HG03196 (cell line): Measurements from ENCODE around the gene PSG2.
"Not testable (repeated sequence)": the region's sequence is repeated elsewhere in the genome, so short reads cannot be mapped to it uniquely, and the experiment has no call there.

Experiments used
- ATAC-seq: cut with Tn5 transposase; IDR thresholded peaks from one replicate; pipeline ENCODE4 v1.9.1; 2021; ENCODE audit not compliant: unreplicated experiment

PSG2 gene

DNA sequence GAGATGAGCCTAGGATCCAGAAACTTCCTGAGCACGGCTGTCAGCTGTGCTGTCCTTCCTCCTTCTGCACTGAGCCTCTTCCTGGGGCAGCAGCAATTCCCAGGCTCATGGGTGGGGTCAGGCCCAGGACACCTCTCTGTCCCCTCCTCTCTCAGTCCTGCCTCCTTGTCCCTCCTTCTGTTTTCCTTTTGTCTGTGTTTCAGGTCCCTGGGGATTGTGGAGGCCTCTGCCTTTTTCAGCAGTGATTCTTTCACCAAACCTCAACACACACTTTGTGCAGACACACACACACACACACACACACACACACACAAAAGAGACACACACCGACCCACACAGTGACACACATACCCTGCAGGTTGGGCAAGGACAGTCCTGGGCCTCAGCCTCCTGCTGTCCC is at the start of gene PSG2:
TSS of gene PSG2 (minus strand) at position 101 of the 400 bp plus-strand sequence. CDS start 132 bp downstream, outside the sequence.
- ATAC-seq = not testable (repeated sequence)

DNA sequence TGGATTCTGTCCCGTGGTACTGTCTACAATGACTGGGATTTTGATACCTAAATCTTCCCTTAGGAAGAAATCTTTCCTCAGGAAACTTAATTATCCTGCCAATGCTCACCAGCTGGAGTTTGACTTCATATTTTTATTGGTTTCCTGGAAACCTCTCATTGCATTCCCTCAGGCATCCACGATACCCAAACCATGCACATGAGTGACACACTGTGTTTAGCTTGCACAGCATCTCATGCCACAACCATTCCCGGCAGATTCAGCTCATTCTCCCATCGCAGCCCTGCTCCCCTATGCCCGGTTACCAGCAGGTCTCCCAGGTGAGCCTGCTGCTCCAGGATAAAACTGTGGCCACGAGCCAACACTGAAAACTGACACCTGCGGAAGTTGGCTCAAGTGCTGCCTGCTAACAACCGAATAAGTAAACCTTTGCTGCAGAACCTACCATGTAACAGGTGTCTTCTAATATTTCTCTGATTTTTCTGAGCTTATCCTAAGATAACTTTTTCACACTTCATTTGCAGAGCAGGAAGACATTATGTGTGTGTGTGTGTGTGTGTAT is 48.9 kb upstream of the PSG2 start:
- not testable (repeated sequence) for ATAC-seq

DNA sequence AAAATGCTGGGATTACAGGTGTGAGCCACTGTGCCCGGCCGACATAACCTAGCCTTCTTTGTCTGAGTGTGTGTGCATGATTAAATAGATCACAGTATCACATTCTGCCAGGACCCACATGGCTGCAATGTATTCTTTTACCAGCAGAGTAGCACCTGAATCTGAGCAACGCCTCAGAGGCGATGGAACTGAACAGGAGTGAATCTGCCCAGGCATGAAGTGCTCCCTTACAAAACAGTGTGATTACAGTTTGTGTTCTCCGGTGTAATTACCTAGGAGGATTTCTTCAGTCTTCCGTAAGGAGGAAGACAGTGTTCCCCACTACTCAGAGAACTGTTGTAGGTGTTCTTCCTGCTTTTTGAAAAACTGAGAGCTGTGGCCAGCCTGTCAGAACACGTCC is 46.7 kb upstream of the PSG2 start:
- not testable (repeated sequence) for ATAC-seq

DNA sequence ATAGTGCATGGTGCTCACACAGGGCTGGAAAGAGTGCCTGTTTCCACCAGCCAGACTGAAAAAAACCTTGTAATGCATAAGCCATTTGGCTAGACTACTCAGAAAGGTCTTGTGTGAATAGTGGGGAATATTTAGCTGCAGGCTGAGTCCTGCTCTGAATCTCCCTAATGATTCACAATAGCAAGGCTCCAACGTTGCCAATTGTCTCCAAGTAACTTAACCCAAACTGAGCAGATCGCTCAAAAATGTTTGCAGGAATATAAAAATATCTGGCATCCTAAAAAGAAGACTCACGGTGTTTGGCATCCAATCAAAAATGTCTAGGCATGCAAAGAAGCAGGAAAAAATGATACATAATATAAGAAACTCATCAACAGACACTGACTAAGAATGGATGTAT is 44.8 kb upstream of the PSG2 start:
- not testable (repeated sequence) for ATAC-seq

DNA sequence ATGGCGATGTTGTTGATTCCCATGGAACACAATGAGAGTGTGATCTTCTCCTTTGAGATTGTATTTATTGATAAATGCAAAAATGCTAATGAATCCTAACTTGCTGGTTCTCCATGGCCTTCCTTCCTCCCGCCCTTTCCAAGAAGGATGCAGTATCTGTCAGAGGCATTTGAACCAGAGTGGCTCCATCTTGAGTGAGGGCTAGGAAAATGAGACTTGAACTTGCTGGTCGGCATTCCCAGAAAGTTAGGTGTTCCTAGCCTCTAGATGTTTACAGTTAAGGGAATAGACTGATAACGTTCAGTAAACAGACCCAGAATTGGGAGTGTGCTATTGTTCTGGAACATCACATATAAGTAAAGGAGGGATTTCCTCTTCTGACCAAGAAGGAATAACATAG is 44.2 kb upstream of the PSG2 start:
- ATAC-seq = no peak

DNA sequence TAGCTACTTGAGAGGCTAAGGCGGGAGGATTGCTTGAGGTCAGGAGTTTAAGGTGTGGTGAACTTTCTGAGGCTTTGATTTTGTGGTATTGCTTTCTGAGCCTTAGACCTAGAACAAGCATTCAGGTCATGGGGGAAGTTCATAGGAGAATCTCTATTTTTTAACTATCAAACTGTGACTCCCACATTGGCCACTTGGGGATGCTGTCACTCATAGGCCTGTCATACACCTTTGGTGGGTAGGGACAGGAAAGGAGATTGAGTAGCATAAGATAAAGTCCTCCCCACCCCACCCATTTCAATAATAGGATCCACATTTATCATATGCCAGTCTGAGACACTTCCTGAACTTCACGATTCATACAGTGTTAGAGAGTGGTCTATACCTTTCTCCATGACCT is 41.9 kb upstream of the PSG2 start:
- no peak for ATAC-seq

DNA sequence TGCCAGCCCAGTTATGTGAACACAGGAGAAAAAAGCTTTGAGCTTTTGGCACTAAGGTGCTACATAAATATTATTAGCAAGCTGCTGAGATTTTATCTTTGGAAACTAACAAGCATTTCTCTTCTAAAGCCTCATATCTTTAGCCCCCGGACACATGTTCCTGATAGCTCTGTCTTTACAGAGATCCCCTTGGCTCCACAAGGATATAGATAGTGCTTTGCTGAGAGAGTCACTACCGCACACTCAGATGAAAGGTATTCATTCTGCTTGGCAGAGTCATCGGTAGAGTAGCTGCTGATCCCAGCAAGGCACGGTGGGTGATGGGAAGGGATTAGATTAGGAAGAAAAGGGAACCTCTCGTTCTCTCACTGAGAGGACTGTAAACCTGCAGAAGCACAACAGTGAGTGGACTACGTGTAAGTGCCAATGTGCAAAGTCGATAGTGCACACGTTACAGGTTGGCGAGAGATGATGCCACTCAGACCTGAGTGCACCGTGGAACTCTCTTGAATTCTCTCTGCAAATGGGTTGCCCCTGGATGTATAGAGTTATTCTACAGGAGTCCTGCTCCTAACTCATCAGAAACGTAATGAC is 38.0 kb upstream of the PSG2 start:
- not testable (repeated sequence) for ATAC-seq

DNA sequence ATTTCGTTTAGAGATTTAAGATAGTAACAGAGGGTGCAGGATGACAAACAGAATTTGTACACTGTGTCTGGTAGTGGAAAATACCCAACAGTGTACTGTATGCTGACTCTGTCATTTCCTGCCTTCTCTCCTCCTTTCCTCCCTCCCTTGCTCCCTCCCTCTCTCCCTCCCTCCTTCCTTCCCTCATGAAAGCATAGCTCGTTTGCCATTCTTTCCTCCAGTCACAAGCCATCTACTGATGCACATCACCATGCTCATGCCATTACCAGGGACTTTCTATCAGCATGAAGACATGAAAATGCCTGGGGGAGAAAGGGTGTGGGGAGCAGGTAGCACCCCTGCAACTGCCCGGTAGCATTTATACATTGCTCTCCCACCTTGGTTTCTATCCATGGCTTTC is 37.0 kb upstream of the PSG2 start:
- not testable (repeated sequence) for ATAC-seq

DNA sequence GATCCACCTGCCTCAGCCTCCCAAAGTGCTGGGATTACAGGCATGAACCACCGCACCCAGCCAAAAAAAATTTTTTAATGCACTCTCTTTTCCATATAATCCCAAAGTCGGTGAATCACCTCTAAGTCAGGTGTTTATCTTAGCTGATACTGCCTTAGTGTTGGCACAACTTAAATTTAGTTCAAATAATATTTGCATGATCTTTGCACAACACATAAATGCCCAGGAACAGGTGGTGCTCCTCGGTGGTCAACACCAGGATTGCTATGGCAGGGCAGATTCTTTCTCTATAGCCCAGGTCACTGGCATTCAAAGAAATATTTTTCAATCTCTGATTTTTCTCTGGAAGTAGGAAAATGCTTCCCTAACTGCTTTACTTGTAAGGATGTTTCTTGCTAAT is 33.9 kb upstream of the PSG2 start:
- not testable (repeated sequence) for ATAC-seq

DNA sequence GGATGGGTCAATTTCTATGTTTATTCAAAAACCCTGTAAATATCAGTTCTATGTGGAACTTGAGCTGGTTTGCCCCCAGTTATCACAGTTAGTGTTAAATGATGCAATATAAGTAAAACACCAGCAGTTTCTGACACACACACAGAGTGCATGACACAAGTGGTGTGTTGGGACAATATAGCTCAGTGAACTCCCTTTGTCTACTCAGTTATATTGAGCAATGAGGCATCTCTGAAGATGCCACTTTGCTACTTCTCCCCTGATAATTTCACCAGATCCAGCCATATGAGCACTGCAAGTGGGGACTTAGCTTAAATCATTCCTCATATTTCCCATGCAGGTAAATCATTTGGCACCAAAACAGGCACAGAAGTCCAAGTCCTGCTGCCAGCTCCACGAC is 33.0 kb upstream of the PSG2 start:
- not testable (repeated sequence) for ATAC-seq

DNA sequence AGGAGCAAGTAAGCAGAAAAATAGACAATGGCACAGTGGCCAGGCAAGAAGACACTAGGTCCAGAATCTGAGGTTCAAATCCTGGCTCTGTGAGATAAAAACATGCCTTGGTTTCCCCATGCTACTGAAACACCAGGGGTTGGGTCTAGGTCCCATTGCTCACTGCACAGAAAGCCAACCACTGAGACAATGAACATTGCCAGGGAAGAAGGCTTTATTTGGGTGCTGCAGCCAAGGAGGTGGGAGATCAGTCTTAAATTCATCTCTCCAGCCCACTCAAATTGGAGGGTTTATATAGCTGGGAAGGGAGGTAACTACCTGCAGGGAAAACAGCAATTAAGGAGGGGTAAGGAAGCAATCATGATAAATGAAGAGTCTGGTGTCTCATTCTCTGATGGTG is 32.6 kb upstream of the PSG2 start:
- ATAC-seq = not testable (repeated sequence)

DNA sequence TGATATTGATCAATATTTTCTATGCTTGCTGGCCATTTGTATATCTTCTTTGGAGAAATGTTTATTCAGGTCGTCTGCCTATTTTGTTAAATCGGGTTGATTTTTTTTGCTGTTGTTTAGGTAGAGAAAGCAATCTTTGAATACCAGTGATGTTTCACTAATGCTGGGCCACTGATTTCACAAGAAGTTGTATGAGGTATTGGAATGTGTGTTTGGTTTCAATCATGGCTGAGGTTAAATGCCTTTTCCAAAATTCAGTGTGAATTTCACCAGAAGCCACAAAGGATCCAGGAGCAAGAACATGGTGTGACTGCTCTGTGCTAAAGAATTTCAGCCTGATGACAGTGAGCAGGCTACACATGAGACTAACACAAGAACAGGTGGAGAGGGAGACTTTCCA is 32.1 kb upstream of the PSG2 start:
- ATAC-seq = not testable (repeated sequence)

DNA sequence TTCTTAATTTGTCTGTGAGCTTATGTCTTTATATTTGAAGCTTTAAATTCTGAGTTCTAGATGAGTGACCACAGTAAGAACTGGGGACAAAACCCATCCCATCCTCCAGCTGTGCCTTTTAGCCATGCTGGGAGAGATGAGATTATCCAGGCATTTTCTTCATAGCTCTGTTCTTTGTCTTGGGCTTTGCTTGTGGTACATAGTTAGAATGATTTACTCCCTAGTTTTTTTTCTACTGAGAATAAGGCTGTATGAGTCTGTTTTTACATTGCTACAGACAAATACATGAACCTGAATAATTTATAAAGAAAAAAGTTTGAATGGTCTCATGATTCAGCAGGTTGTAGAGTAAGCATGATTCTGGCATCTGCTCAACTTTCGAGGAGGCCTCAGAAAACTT is 24.9 kb upstream of the PSG2 start:
- not testable (repeated sequence) for ATAC-seq

DNA sequence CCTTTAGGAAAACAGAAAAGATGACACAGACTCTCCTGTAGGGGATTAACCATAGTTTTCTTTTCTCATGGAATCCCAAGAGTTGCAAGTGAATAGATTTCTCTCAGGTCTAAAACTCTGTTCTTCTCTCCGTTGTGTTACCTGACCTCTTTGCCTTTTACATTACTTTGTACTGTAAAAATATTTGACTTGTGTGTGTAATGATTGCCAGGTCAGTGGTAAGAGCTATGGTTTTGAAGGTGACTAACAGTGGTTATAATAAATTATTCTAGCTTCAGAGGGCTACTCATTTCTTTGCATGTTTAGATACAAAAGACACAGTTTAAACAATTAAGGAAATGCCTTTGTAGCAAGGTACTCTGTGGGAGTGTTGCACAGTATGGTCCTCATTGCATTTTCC is 23.0 kb upstream of the PSG2 start:
- ATAC-seq = no peak

DNA sequence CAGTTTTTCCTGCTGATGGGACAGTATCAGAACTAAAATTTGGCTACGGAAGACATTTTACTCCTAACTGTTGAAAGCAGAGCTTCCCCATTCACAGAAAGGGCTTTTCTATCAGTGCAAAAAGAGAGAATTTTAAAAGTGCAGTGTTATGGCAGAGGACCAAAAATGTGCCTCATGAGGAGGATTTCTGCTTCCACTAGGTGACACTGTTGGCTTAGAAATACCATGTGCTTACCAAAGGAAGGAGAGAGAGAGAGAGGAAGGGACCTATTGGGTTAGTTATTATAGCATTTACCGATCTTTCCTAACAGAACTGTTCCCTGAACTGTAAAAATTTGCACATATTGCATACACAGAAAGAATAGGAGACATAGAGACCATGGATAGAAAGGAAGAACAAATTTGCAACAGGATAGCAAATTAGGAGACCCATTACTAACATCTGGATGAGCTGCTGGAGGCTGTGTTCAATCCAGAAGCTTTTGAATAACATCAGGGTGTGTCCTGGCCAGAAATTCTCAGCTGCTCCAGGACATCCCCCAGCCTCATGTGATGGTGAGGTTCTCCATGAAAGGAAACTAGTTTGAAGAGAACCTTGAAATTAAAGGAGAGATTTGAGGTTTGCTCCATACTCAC is 21.8 kb upstream of the PSG2 start:
- not testable (repeated sequence) for ATAC-seq

DNA sequence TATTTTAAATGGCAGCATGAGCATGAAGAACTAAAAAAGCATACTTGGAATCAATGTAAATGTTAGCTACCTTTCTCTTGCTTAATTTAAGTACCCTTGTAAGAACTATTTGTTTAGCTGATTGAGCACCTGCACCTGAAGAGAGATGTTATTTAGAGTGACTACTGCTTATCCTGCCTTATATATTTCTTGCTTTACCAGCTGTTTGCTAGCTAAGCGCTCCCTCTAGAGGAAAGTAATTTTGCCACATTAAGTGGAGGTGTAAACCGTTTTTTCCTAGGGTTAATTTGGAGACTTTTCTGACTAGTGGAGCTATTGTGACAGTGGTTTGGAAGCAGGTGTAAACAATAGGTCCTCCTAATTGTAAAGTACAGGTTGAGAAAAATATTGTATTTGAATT is 19.4 kb upstream of the PSG2 start:
- ATAC-seq = no peak

DNA sequence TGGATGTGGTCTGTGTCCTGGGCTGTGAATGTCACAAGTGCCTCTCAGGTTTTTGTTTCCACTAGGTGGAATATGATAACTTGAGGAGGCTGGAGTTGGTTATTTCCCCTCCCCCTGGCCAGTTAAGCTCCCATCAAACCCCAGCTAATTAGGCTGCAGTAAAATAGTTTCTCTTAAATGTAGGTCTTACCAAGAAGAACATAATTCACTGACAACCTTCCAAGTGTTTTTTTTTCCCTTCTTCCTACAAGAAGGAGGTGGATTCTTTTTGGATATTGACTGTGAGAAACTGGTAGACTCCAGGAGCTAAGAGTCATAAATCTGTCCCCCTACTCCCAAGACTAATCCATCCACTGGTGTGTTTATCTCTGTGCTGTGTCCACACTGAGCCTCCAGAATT is 15.9 kb upstream of the PSG2 start:
- not testable (repeated sequence) for ATAC-seq

DNA sequence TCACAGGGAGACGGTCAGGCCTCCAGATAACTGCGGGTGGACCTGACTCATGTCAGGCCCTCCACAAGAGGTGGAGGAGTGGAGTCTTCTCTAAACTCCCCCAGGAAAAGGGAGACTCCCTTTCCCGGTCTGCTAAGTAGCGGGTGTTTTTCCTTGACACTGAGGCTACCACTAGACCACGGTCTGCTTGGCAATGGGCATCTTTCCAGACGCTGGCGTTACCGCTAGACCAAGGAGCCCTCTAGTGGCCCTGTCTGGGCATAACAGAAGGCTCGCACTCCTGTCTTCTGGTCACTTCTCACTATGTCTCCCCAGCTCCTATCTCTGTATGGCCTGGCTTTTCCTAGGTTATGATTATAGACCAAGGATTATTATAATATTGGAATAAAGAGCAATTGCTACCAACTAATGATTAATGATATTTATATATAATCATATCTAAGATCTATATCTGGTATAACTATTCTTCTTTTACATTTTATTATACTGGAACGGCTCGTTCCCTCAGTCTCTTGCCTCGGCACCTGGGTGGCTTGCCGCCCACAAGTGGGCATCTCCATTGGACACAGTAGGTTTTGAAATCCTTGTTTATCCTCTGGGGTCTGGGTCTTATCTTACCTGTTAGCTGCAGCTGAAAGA is 5.3 kb upstream of the PSG2 start:
- not testable (repeated sequence) for ATAC-seq

DNA sequence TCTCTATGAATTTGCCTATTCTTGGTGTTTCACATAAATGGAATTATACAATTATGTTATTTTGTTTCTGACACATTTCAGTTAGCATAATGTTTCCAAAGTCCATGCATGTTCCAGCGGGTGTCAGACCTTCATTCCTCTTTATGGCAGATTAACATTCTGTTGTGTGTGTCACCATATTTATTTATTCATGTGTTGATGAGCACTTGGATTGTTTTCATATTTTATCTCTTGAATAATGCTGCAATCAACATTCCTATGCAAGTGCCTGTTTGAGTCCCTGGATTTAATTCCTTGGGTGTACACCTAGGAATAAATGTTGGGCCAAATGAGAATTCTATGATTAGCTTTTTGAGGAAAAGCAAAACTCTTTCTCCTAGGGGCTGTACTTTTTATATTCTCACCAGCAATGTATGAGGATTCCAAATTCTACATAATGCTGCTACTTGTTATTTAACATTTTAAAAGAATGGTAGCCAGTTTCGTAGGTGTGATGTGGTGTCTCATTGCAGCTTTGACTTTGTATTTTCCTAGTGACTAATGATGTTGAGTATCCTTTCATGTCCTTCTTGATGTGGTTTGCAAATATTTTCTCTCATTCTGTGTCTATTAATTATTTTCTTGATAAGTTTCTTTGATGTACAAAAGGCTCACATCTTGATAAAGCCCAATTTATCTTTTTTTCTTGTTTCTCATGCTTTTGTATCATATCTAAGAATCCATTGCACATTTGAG is 3.5 kb upstream of the PSG2 start:
- not testable (repeated sequence) for ATAC-seq

DNA sequence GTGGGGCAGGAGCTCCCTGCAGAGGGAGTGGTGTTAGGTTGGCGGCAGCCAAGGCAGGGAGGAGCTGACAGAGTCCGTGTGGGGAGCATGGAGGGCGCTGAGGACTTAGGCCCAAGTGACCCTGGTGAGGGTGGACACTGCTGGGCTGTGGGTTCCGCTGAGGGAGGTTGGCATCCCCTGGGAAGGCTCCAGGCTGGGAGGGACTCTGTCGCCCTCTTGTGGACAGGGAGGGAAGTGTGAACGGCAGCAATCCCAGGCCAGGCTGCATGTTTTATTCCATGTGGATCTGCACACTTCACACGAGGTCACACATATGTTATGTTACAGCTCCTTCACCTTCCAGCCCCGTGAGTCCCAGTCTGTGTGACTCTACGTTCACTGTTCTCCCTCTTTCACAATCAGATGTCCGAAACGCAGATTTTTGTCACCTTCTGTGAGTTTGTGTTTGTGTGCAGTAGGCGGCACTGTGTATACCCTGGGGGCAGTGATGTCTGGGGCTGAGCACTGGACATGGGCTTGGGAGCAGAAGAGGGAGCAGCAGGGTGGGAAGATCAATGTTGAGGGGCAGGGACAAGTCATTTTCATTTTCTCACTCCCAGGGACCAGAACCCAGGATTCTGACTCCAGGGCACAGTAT is 1.8 kb upstream of the PSG2 start:
- ATAC-seq = not testable (repeated sequence)

DNA sequence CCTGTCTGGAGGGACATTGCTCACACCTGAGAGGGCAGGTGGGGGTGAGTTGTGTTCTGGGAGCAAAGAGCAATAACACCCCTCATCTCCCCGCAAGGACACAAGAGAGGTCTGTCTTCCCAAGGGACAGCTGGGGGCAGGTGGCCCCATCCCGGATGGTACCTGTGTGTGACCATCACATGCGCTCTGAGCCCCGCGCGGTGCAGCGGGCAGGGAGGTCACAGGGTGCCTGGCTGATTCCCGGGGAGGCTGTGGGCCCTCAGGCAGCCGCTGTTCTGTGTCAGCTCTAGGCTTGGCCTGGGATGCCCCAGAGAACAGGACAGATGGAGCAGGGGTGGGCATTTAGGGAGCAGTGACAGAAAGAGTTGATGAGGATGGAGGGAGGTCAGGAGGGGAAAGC is 1.2 kb upstream of the PSG2 start:
- ATAC-seq = not testable (repeated sequence)
